ENCODE measurements around the gene TTC23.

TTC23 gene, protein sequence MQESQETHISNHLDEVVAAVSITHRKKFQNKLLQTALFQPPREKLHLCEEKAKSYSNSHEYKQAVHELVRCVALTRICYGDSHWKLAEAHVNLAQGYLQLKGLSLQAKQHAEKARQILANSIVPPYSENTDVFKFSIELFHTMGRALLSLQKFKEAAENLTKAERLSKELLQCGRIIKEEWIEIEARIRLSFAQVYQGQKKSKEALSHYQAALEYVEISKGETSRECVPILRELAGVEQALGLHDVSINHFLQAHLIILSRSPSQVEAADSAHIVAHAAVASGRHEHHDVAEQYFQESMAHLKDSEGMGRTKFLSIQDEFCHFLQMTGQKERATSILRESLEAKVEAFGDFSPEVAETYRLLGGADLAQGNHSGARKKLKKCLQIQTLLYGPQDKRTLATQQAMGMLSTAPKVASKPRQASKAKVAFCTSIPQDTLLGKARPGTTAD

DNA sequence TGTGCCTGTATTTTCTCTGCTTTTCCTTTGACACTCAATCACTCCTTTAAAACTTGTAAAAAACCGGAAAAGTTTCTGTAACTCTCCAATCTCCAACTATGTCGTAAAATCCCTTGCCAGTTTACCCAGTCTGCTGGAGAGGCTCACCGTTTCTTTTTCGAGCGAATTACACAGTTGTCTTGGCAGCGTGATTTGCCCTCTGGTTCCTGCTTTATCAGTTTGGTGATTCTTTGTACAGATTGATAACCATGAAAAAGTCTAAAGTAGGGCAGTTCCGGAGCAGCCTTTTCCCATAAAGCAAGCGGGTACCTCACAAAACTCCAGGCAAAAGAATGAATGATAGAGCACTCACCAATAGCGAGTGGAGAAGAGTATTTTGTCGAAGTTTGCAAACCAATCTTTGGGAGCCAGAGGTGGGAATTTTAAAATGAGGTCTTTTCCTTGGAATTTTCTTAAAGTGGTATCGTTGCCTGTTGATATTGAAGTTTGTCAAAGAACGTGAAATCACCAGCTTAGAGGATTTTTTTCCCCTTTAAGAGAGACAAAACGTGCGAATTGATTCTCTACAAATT lies at the start of gene TTC23:
Gene TTC23, minus strand, starts transcription at position 312 of the 572 bp plus-strand sequence. CDS start 20,869 bp downstream, outside the sequence.
- no peak for DNase-seq (ENCODE audit: low spot score)

DNA sequence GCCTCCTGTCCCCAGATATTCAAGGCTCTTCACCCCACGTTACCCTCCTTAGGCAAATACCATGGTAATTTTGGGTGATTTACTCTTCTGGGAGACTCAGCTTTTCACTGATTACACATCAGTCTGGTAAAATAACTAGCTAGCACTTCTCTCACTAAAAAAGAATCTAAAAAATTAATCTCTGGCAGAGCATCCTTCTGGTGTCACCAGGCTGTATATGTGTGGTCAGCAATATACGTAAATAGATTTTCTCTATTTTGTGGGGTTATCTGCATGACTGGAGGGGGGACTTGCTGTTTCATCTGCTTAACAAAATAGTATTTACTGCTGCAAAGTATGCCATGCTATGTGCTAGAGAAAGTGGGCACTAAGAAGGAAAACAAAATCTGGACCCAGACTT lies 47.0 kb upstream of the TTC23 start:
- no peak for DNase-seq (ENCODE audit: low spot score)

DNA sequence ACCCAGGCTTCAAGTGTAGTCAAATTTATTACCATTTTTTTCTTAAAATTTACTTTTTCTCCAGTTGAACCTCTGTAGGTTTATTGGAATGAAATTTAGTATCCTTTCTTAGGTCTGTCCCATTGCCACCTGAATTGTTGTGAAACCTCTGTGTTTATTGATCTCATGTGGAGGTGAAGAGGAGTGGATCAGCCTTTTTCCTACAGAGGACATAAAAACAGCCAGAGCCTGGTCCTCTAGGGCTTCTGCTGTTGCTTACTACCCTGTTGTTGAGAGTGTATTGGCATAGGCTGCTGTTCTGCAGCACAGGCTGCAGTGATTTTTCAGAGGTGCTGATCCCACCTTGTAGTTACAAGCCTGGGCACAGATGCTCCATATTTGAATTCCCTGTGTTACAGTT lies 46.5 kb upstream of the TTC23 start:
- DNase-seq (ENCODE audit: low spot score): no peak

DNA sequence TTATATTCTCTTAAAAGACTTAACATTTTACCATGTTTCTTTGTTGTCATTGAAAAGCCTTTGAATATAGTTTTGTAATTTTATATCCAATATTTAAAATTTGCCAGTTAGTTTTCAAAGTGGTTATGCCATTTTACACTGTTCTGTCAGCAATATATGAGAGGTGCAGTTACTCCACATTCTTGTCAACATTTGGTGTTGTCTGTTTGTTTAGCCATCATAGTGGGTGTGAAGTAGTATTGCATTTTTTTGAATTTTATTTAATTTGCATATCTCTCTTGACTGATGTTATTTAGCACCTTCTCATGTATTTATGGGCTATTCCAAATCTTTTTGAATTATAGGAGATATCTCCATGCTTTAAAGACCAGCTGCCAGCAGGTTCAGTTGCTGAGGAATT lies 42.3 kb upstream of the TTC23 start:
- DNase-seq (ENCODE audit: low spot score): no peak

DNA sequence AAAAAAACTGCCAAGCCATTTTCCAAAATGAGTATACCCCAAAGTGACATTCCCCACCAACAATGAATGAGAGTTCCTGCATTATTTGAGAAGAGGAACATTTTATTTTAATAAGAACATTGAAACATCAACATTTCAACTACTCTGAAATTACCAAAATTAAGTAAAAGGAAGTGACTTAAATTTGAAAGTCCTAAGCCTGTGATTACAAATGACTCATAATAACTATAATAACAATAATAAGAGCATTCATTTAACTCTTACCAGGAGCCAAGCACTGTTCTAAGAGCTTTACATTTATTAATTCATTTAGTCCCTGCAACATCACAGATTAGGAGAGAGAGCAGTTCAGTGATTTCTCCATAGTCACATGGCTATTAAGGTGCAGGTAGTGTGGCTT lies 34.3 kb upstream of the TTC23 start:
- DNase-seq (ENCODE audit: low spot score): no peak

DNA sequence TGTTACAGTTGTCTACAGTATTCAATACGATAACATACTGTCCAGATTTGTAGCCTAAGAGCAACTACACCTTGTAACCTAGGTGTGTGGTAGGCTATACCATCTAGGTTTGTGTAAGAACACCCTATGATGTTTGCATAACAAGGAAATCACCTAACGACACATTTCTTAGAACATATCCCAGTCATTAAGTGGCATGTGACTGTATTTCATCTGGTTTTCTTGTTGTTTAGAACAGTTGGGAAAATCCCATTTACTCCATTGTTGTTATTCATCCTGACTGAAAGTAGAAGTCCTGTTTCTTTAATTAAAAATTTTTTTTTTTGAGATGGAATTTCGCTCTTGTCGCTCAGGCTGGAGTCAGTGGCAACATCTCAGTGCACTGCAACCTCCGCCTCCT lies 33.2 kb upstream of the TTC23 start:
- DNase-seq (ENCODE audit: low spot score): no peak

DNA sequence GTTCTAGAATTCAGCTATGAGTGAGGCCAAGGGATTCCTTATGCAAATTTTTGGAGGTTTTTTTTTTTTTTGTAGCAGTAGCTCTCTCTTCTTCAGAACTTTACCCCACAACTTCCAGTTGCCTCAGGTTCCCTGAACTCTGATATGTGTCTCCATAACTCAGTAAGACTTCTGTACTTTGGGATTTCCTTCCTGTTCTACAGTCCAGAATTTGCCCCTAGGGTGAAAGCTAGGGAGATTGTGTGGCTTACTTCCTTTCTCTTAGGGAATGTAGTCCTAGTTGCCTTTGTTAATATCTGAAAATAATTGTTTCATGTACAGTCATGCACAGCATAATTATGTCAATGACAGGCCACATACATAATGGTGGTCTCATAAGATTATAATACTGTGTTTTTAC lies 32.7 kb upstream of the TTC23 start:
- DNase-seq (ENCODE audit: low spot score): no peak

DNA sequence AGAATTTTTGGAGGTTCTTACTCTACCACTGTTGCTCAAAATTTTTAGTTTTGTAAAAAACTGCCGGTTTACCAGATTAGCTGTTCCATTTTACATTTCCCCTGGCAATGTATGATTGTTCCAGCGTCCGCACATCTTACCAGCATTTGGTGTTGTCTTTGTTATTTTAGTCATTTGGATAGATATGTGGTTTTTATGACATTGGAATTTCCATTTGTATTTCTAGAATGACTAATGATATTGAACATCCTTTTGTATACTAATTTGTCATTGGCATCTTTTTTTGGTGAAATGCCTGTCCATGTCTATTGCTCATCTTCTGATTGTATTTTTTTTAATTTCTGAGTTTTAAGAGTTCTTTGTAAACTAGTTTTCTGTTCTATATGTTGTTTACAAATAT lies 30.4 kb upstream of the TTC23 start:
- no peak for DNase-seq (ENCODE audit: low spot score)

DNA sequence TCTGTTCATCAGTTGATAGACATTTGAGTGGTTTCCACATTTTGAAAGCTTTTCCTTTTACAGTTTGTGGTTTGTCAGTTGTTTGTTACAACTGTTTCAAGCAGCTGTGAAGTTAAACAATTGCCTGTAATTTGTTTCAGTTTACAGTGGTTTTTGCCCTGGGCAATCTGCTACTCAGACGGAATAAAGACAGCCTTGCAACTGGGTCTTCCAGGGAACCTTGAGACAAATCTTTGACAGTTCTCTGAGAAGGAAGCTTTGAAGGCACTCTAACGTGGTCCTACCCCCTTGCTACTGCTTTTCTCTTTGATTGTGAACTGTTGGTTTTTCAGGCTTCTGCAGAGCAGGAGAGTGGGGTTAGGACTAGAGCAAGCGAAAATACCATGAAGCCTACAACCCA lies 29.9 kb upstream of the TTC23 start:
- DNase-seq (ENCODE audit: low spot score): no peak

DNA sequence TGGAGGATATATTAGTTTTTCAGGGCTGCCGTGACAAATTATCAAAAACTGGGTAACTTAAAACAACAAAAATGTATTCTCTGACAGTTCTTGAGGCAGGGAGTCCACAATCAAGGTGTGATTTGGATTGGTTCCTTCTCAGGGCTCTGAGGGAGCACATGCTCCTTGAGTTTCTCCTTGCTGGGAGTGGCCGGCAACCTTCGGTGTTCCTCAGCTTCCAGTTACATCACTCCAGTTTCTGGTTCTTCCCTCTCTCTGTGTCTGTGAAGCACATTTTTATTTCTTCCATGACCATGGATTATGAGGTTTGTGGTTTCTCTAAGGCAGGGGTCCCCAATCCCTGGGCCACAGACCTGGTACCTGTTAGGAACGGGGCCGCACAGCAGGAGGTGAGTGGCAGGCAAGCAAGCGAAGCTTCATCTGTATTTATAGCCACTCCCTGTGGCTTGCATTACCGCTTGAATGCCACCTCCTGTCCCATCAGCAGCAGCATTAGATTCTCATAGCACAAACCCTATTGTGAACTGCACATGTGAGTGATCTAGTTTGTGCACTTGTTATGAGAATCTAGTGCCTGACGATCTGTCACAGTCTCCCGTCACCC lies 26.2 kb upstream of the TTC23 start:
- DNase-seq (ENCODE audit: low spot score): no peak

DNA sequence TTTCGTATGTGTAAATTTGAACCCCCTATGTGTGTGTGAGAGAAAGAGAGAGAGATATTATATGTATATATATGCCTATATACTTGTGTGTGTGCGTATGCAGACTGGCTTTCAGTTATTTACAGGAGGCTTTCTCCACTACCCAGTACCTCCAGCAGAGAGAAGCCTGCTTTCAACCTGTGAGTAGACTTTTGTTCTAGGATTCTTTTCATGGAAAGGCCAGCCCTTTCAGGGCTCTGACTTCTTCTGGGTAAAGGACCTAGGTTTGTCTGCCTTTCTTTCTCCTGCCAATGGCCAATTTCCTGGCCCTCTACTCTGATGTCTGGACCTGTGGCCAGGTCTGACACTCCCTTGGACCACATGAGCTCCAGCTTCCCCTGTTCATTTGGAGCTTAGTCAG lies 25.7 kb upstream of the TTC23 start:
- DNase-seq (ENCODE audit: low spot score): no peak

DNA sequence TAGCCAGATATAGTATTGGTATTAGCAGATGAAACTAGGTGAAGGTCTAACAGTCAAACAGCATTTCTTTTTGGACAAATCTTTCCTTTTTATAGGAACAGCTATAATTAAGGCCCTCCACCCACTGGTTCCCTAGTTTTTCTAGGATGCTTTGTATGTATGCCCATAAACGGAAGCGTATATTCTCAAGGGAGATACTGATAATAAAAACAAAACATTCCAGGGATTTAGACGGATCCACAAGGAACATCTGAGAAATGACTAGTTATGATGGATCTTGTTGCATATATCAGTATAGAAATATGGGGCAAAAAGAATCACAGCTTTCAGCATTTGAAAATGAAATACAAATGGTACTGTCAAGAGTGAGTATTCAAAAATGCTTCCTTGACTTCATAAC lies 24.4 kb upstream of the TTC23 start:
- no peak for DNase-seq (ENCODE audit: low spot score)

DNA sequence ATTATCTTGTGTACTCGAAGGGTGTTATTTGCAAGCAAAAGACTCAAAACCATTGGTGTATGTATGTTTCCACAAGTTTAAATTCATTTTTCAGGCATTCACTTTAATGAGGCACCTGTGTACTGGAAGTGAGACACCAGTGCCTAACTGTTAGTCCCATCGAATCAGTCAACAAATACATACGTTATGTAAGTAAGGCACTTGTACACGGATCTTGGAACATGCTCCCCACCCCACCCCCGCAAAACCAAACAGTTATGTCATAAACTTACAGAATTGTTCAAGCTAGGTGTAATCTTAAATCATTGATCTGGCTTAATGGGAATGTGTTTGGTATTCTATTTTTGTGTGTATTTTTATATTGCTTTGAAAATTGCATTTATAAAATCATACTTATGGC lies 19.1 kb upstream of the TTC23 start:
- no peak for DNase-seq (ENCODE audit: low spot score)

DNA sequence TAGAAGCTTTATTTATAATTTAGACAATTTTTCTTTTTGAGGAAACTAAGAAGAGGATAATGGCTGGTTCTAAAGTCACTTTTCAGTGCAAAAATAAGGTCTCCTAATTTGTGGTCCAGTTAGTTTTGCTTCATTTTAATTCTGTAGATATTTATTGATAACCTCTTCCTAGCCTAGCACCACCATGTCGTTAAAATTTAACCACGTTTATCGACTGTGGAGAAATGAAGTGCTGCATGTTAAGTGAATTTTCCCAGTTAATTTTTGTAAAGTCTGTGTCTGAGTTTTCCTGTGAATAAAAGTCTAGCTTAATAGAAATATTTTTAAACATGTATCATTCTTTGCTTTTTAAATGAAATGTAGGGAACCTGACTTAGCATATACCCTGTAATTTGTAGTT lies 18.6 kb upstream of the TTC23 start:
- DNase-seq (ENCODE audit: low spot score): no peak

DNA sequence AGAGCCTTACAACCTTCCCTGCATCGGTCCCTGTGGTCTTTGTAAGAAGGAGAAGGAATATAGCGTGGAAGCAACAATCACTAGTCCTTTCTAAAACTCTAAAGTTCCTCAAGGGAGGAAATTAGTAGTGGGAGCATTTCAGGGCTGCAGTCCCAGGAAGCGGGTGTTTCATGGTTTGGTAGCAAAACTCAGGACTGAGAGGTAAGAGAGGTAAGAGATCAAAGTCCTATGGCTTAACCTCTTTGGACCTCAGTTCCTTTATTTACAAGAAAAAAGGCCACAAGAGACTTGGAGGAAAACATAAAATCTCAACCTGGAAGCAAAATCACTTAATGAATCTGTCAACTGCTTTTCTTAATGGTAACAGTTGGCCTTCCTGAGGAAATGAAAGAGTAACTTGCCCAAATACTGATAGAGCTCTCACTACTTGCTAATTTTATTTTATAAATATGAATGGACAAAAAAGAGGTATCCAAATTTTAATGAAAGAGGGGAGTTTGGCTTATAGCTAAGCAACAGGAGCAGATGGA lies 16.2 kb upstream of the TTC23 start:
- no peak for DNase-seq (ENCODE audit: low spot score)

DNA sequence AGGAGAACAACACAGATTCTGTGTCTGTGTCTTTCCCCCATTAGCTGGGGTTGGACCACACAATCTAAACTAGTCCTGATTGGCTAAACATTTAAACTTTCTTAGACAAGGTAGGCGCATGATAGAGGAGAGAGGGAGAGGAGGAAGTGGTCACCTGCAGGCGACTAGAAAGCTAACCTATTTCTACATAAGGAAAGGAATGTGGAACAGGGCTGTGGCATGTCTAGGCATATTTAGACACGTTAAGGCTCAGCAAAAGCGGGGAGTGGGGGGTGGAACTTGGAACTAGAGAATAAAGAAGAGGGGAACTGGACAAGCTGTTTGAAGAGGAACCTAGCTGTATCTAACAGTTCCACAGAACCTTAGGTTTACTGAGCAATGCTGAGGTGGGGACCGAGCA lies 14.7 kb upstream of the TTC23 start:
- DNase-seq (ENCODE audit: low spot score): no peak

DNA sequence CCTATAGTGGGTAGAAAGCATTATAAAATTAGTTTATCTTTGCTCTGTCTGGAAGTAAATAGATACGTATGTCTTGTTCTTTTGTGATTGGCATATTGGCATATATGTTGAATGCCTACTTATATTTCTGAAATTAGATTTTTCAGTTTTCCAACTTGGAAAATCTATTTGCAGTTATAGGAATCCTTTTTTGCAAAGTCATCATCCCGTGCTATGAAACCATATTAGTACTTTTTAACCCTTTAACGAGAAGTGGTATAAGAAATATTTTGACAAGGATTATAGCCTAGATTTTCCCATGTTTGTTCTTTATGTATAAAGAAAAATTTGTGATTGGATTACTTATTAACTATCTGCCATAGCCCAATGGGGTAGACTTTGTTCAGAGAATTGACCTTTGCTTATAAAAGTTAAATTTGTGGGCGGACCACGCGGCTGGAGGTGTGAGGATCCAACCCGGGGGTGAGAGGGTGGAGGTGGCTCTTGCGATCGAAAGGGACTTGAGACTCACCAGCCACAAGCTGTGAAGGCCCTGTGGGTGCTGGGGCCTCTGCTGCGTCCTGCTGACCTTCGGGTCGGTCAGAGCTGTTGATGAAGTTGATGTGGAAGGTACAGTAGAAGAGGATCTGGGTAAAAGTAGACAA lies 7.8 kb upstream of the TTC23 start:
- no peak for DNase-seq (ENCODE audit: low spot score)

DNA sequence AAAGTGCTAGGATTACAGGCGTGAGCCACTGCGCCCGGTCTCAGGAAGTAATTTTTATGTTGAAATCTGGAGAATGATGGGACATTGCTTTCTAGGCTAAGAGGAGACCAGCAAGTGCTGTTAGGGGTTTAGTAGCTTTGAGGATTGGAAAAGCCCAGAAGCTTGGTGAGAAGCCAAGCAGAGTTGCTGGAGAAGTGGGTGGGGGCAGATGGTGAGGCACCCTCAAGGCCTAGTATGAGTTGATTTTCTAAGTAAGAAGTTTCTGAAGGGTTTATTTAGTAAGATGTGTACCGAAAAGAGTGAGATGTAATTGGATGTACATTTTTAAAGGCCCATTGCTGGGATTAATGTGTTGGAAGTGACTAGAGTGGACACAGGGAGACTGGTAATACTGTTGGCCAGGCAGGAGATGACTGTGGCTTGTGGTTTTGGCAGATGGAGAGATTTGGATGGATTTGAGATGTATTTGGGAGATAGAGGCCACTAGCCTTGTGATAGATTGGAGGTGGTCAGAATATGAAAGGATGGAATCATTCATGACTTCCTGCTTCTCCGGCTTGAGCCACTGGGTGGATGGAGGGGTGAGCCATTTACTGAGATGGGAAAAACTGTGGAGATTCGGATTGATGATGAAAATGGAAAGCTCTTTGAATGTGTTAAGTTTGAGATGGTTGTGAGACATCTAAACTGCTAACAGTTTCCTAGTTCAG lies 4.2 kb upstream of the TTC23 start:
- no peak for DNase-seq (ENCODE audit: low spot score)

DNA sequence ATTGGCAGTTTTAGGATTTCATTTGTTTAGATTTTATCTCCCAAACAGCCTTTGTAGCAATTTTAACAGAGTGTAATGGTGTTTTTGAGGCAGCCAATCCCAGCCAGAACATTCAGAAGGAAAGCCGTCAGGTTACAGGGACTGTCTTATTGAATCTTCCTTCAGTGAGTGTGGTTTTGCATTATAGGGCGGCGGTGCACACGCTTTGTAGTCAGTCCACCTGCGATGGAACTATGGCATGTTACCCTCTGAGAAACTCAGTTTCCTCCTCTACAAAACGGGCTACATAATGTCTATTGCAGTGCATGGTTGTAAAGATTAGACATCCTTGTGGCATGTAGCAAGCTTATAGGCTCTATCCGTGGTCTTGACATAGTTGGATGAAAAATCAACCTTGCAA lies 2.9 kb upstream of the TTC23 start:
- DNase-seq (ENCODE audit: low spot score): no peak

DNA sequence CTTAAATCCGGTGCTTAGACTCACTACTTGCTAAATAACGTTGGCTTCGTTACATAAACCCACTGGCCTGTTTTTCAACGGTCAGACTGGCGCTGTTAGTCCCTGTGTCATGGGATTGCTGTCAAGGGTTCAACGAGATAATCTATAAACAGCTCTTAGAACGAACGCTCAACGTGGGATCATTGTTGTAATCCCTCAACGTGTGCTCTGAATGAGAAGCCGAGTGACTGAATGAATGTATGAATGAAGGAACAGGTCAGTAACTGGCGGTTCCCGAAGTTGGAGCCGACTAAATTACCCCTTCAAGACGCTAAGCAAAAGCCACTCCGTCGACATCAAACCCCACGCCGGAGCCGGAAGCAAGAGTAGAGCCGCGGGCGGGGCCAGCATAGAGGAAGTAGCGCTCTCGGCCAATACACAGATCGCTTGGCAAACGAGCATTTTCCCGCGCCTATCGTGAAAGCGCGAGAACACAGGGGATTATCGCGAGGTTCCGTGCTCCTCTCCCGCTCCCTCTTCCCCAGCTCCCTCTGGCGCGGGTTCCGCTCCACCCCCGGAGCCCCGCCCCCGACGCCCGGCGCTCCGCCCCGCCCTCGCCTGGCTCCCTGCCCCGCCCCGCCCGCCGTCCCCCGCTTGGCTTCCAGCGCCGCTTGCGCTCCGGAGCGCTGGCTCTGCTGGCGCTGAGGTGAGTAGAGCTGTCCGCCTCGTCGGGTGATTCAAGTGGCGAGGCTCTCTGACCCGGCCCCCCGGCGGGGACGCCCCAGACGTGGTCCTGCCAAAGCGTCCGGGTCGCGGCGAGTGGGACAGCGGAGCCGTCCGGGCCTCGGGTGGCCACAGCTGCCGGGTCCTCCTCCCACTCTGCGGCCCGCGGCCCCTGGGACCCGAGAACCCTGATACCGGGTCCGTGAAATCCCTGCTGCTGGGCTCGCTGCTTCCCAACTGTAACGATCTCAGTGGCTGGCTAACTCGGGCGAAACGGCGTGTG lies 1.8 kb upstream of the TTC23 start, which contains the start of gene LRRC28:
Gene LRRC28, plus strand, starts transcription at position 625 of the 985 bp plus-strand sequence. CDS start 4,477 bp downstream, outside the sequence.
- peak; percentile 95 for DNase-seq (ENCODE audit: low spot score)

DNA sequence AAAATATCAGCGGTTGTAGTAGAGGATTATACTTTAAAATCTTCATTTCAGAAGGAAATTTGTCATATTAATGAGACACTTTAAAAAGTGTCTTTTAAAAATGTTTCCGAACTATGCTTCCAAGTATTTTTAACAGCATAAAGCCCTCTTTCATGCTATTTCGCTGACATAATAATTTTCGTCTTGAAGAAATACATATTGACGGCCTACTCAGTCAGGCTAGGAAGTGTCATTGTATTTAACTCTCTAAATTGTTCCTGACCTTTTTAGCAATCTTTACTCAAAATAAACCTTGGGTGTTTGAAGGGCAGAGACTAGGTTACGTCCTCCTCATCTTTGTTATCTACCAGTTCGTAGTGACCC lies 1.1 kb upstream of the TTC23 start:
- DNase-seq (ENCODE audit: low spot score): no peak

Data from CD4-positive, alpha-beta T cell treated with Interleukin-6 at 100 ng/mL for 8 hours (primary cell).